Fibroblast of skin of scalp (primary cell): Measurements from ENCODE around the gene VAMP5. TPM values are rescaled to one million over a fixed set of nuclear protein-coding genes. Genes with fewer than 3 reads are reported as not detected.
"Not testable (repeated sequence)": the region's sequence is repeated elsewhere in the genome, so short reads cannot be mapped to it uniquely, and the experiment has no call there.

Source experiments
- DNase-seq: peaks from one replicate; pipeline ENCODE4 v3.0.0-alpha.2; 2013
- polyA plus RNA-seq, 2 experiments: library from polyadenylated mRNA; unstranded; fragments of 120-200 nt; gene quantifications; one replicate each; pipeline ENCODE4 v1.2.1, GENCODE V29; 2013; ENCODE audit not compliant: insufficient read length in 2 of 2

VAMP5 gene, protein sequence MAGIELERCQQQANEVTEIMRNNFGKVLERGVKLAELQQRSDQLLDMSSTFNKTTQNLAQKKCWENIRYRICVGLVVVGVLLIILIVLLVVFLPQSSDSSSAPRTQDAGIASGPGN
- polyA plus RNA-seq (2013, experiment 1 of 2; ENCODE audit: insufficient read length): 62.7 TPM
- polyA plus RNA-seq (2013, experiment 2 of 2; ENCODE audit: insufficient read length): 54.4 TPM

DNA sequence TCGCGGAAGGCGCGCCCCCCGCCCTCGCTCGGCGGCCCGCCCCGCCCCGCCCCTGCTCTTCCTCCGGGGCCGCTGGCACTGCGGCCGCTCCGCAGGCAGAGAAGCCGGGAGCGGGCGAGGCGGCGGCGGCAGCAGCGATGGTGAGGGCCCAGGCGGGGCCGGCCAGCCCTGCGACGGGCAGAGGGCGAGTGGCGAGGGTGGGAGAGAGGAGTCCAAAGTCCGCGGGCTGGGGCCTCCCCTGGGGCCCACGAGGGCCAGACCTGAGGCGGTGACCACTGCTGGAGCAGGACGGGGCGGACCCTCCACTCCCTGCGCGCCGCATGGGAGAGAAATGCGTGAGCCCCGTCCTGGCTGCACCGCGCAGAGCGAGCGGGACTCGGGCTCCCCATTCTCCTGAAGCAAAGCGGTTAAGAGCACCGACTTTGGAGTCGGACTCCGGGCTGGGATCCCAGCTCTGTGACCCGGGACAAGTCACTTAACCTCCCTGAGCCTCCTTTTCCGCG, at the start of gene VAMP5:
VAMP5 (plus strand) TSS at position 78 of the 503 bp plus-strand sequence; CDS start at position 138, 60 bp downstream.
- no peak for DNase-seq

DNA sequence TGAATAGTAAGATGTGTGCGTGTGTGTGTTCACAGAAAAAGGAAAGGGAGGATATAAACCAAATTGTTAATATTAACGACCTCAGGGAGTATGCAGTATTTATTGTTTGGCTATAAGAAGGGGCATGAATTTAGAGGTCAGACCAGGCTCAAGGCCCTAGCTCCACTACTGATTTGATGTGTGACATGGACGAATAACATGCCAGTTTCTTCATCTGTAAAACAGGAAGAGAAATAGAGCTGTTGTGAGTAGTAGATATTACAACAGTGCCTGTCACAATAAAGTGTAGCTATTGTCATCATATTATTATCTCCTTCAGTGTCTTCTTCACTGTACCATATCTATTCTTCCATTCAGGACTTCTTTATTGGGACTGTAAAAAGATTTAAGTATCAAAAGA, 49.4 kb upstream of the VAMP5 start:
- no peak for DNase-seq

DNA sequence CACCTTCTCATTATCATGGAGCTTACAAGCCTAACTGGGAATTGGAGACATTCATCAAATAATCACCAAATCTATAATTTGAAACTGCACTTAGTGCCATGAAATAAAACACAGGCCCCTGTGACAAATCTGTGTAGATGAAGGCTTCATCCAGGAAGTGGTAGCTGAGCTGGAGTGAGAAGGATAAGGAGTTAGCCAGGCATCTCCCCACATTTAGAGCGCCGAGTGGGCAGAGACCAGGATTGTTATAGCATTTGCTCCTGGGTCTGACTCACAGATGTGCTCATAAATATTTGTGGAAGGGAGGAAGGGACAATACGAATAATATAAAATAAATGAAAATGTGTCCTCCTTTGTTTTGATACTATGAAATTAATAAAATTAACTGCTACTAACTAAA, 47.8 kb upstream of the VAMP5 start:
- peak; percentile 71 for DNase-seq

DNA sequence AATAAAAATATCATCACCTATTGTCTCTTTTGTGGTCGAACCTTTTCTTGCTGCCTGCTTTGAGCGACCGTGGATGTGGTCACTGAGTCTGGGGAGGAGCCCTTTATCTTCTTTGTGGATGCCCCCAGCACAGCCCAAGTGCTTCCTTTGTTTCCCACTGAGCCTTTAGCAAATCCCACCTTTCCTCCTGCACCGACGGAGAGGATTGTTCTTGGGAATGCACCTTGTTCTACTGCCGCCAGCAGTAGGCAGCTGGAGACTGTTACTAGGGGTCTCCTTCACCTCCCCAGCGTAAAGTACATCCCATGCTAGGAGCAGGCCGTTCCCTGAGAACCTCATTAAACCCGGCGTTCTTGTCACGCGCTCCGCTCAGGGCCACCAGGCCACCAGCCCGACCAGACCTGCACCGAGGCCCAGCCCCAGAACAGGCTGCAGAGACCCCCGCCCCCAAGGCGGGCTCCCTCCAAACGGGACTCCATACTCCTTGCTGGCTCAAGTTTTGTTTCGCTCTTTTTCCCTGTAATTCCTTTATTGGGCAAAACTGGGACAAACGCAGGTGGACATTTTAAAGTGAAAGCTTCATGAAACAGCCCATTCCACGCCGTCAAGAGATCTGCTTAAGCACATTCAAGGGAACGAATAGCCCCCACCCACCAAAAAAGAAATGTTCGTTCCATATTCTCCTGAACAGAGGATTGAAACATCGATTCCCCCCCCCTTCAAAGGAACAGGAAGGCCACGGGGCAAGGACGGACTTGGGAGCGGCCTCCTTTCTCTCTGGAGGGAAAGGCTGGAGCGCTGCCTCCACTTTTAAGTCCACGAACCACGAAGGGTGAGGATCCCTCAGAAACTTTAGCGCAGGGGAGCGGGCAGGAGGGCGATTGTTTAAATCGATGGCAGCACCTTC, 46.4 kb upstream of the VAMP5 start:
- DNase-seq: peak; percentile 38

DNA sequence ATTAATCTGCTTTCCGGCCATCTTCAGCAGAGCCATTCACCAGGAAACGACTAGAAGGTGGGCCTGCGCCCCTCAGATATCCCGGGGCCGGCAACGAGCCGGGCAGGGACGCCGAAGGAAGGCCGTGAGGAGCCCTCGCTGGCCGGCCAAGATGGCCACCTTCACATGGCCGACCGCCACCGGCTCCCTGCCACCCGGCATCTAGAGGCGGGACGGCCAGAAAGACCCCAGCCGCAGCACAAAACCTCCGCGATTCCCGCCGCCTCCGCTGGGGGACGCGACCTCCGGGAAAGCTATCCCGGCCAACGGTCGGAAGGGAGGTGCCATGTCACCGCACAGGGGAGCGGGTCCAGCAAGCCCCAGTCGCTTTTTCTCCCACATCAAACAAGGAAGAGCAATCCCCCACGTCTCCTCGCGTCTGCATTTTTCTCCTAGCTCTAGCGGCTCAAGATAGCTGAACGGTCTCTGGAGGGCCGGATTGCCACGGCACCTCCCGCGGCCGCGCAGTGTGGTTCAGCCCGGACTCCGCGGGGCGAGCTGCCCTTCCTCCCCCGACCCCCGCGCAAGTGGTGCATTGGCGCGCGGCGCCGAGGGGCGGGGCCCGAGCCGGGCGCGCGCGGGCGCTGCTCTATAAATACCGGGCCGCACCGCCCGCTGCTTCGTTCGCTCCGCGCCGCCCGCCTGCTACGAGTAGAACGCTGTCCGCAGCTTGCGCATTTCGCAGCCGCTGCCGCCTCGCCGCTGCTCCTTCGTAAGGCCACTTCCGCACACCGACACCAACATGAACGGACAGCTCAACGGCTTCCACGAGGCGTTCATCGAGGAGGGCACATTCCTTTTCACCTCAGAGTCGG, 45.5 kb upstream of the VAMP5 start, which contains the start of gene MAT2A:
MAT2A (plus strand) TSS at position 662 of the 854 bp plus-strand sequence; CDS start at position 782, 120 bp downstream.
- peak; percentile 96 for DNase-seq

DNA sequence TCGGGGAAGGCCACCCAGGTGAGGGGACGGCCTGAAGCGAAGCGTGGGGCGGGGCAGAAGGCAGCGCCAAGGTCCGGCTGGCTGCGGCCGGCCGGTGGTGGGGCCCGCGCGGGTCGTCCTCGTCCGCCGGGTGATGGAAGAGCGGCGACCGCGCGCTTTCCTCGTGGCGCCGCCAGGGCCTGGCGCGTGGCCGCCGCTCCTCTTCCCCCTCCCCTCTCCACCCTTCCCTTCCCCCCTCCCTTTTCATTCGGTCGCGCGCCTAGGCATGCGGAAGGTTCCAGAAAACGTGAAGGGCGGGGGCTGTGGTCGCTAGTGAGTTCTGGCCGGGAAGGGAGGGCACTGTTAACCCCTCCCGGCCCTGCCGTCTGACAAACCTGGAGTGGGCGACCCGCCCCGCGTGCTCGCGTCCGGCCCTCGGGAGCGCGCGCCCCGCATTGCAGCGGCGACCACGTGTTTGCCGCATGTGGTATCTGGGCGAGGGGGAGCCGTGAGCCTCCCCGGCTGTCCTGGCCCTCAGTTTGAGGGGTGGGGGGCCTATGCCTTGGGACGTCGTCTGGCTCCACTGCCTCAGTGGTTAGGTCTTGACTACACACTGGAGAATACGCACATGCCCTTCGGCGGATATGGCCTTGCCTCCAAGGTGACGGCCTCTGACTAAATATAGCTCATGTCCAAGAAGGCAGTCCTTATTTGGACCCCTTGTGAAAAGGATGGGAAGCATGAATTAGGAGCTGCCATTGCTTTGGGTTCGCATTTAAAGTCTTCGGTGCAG, 44.7 kb upstream of the VAMP5 start:
- peak; percentile 78 for DNase-seq

DNA sequence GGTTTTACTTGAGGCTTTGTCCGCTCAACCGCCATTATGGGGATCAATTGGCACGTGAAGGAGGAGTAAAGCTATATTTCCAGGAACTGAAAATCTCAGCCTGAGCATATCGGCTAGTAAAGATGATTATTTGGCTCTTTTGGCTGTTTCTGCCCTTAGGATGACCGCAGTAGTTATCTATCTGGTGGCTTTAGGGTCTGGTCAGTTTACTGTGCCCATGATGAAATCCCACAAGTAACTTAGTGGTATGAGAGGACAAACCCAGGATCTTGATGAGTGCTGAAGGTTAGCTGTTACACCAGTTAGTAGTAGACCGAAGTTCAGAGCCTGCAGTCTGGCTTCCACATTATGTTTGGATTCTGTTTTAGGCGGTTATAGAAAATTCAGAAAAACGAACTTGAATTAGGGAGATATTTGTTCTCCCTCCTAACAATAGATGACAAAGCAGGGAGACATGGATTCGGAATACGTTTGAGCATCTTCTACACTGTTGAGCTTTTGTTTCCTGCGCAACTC, 44.0 kb upstream of the VAMP5 start:
- no peak for DNase-seq

DNA sequence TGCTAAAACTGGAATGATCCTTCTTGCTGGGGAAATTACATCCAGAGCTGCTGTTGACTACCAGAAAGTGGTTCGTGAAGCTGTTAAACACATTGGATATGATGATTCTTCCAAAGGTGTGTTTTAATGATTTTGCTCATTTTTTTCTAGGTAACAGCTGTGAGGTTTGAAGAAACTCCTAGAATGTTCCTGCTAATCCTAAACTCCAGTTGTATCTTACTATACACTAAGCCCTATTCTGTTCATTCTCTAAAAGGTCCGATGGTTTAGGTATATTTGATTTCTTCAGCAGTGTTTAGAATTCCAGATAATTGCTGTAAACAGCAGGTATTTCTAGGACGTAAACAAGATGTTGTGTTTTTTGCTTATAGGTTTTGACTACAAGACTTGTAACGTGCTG, 43.0 kb upstream of the VAMP5 start:
- DNase-seq: no peak

DNA sequence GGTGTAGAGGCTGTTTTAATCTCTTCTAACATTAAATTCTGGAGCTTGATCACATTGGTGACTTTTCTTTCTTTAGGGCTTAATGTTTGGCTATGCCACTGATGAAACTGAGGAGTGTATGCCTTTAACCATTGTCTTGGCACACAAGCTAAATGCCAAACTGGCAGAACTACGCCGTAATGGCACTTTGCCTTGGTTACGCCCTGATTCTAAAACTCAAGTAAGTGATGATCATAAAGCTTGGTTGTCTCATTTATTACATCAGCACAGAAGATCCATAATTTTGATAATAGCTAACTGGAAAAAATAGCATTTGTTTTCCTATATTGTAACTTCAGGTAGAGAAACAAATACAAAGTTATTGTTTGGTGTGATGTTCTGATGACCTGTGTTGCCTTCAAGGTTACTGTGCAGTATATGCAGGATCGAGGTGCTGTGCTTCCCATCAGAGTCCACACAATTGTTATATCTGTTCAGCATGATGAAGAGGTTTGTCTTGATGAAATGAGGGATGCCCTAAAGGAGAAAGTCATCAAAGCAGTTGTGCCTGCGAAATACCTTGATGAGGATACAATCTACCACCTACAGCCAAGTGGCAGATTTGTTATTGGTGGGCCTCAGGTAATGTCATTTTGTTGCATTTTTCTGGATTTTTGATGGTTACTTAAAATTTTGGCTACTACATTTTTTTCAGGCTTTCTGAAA, 42.3 kb upstream of the VAMP5 start:
- DNase-seq: no peak

DNA sequence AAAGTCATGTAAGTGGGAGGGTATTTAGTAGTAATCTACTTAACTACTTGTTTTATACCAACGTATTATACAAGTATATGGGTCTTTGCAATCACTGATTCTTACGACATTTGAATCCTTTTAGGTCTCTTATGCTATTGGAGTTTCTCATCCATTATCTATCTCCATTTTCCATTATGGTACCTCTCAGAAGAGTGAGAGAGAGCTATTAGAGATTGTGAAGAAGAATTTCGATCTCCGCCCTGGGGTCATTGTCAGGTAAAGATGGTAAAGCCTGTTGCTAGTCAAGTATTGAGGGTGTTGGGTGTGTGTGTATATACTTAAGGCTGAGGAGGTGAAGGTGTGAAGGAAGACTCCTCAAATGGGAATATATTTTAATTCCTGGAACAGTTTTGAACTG, 41.5 kb upstream of the VAMP5 start:
- DNase-seq: no peak

DNA sequence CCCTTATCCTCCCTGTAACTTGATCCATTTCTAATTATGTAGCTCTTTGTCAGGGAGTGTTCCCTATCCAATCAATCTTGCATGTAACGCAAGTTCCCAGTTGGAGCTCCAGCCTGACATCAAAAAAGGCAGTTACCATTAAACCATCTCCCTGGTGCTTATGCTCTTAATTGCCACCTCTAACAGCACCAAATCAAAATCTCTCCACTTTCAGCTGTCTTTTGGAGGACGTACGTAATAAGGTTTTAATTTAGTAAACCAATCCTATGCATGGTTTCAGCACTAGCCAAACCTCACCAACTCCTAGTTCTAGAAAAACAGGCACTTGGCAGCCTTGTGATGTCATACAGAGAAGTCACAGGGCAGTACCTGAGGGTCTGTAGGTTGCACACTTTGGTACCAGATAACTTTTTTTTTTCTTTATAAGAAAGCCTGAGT, 40.0 kb upstream of the VAMP5 start:
- DNase-seq: not testable (repeated sequence)

DNA sequence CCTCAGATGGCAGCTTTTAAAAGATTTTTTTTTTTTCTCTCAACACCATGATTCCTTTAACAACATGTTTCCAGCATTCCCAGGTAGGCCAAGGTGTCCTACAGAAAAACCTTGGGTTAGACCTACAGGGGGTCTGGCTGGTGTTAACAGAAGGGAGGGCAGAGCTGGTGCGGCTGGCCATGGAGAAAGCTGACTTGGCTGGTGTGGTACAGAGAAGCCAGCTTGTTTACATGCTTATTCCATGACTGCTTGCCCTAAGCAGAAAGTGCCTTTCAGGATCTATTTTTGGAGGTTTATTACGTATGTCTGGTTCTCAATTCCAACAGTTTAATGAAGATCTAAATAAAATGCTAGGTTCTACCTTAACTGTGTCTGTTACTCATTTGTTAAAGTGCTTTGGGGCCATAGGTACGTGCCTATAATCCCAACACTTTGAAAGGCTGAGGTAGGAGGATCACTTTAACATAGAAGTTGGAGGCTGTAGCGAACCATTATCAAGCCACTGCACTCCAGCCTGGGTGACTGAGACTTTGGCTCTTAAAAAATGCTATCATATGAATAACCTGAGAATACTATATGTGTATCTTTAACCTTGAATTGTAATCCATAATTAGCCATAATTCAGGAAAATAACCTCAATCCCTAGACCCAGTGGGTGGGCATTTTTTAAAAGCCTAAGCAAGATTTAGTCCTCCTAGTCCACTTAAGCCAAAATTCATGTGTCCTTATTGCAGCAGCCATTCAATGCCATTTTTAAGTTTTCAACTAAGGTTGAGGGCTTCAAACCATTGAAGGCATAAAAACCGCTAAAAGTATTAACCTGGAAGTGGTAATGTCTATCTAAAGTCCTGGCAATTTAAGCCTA, 39.1 kb upstream of the VAMP5 start:
- not testable (repeated sequence) for DNase-seq

DNA sequence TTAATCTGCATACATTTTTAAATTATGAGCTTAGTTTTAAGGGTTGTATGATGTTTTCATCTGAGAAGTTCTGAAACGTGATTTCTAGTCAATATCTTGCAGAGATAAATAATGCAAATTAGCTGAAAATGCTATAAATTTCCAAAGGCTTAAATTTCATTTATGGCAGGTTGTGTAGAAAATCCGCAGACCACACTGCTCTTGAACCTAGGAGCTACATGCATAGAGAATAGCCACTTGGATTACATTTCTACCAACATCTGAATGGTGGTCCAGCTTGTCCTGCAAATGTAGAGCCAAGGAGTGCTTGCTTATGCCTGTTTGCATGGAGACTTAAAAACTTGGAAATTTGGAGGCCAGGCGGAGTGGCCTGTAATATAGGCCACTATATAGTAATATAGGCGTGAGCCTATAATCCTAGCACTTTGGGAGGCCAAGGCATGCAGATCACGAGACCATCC, 38.4 kb upstream of the VAMP5 start:
- DNase-seq: no peak

DNA sequence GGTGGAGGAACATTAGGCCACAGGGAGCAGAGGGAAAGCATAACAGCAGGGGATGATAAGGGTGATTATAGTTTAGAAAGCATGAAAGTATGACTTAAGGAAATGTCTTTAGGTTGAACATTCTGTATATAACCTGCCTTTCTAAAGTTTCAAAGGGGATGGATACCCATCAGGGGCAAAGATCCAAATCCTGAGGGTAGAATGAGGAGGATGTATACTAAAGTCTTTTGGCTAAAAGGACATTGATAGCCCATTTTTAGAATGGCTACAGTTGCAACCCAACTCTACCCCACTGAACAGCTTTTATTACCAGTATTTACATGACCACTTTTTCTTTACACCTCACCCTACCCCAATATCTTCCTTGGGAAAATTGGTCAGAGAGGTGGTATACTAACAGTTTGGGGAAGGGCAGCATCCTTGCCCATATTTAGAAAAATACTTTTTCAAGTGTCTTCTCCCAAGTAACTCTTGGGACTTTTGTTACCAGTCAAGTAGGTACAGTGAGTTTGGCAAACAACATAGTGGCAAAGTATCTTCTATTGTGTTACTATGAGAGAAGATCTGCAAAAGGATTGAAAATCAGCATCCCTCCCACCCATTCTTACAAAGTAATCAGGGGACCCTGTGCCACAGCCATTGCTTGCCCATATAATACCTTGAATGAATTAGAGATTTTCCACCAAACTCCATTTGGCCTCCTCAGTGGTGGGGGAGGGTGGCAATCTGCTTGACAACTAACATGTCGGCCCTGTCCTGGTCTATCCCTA, 37.0 kb upstream of the VAMP5 start:
- DNase-seq: no peak

DNA sequence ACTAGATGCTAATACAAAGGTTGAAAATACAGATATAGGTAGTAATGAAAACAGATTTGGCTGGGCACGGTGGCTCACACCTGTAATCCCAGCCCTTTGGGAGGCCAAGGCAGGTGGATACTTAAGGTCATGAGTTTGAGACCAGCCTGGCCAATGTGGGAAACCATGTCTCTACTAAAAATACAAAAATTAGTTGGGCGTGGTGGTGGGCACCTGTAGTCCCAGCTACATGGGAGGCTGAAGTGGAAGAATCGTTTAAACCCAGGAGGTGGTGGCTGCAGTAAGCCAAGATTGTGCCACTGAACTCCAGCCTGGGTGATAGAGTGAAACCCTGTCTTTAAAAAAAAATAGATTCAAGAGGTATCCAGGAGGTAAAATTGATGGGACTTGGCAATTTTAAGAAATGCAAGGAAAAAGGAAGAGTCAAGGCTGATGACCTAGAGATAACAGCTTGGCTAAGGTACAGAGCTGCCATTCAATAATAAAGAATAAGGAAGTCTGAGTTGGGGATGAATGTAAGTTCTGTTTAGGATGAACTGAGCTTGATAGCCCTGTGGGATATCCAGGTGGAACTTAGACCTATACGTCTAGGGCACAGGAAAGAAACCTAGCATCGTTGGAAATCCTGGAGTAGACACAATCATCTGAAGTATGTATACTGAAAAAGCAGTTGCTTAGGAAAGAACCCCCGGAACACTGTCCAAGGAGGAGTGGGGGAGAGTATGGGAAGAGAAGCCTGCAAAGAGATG, 36.2 kb upstream of the VAMP5 start:
- no peak for DNase-seq

DNA sequence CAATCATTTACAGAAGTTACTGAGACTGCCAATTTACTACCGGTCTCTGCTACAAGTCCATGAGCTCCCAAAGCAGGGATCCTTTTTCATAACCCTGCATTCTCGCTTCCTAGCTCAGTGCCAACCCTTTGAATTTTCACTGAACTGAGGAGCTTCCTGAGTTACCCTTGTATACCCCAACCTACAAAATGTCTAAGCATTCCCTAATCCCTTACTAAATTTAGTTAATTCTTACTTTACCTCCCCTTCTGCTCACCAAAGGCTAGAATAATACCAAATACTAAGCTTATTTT, 35.7 kb upstream of the VAMP5 start:
- DNase-seq: no peak

DNA sequence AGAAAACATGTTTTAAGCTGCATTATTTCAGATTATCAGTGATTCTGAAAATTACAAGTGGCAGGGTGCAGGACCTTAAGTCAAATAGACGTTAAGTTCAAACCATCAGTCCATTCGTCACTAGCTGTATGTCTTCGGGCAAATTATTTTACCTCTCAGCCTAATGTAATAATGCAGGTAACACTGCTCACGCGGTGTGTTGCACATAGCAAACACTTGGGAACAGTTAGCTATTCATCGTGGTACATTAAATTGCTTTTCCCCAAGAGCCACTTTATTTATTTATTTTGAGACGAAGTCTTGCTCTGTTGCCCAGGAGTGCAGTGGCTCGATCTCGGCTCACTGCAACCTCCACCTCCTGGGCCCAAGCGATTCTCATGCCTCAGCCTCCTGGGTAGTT, 35.1 kb upstream of the VAMP5 start:
- no peak for DNase-seq

DNA sequence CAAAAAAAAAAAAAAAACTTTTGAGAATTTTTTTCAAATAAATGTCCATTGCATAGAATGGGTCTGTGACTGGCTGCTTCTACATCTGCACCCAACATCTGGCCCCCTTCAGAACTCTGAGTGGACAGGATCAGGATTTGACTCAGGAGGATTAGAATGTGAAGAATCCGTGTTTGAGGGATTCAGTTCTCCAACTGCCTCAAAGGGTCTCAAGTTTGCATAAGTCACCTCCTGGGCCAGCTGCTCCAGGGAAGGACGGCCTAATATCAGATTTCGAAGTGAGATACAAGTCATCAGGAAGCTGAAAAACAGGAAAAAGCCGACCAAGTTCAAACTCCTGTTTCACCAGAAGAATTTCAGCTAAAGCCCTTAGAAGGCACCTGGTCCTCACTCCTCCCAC, 34.4 kb upstream of the VAMP5 start:
- peak; percentile 87 for DNase-seq
